Liver (tissue), 9 donors: ENCODE results near the gene NOP16. TPM values are rescaled to one million over a fixed set of nuclear protein-coding genes. Genes with fewer than 3 reads are reported as not detected.

Source experiments
- DNase-seq: peaks from one replicate; pipeline ENCODE4 v3.0.0-alpha.2; 2017; ENCODE audit warnings: low spot score
- H3K27ac ChIP-seq, 2 donors: one replicate each; pipeline ENCODE4 v1.7.0; 2013; ENCODE audit warnings: inconsistent platforms in 2 of 2, low read length in 2 of 2, control low read depth in 1 of 2, low read depth in 1 of 2, mild to moderate bottlenecking in 1 of 2
- H3K27me3 ChIP-seq, 4 donors: one replicate each; pipeline versions ENCODE4 v1.6.1 to v1.7.0; 2013; ENCODE audit warnings: low read length in 3 of 4, inconsistent platforms in 1 of 4, mild to moderate bottlenecking in 1 of 4, moderate library complexity in 1 of 4; ENCODE audit not compliant: control insufficient read depth in 4 of 4, insufficient read depth in 4 of 4
- H3K36me3 ChIP-seq, 4 donors: one replicate each; pipeline versions ENCODE4 v1.6.1 to v1.7.0; 2013; ENCODE audit warnings: low read length in 3 of 4, mild to moderate bottlenecking in 3 of 4, low read depth in 1 of 4, moderate library complexity in 1 of 4; ENCODE audit not compliant: control insufficient read depth in 4 of 4, insufficient read depth in 3 of 4
- H3K4me1 ChIP-seq, 4 donors: one replicate each; pipeline versions ENCODE4 v1.6.1 to v1.7.0; 2013; ENCODE audit warnings: low read length in 3 of 4, mild to moderate bottlenecking in 3 of 4, moderate library complexity in 1 of 4; ENCODE audit not compliant: control insufficient read depth in 4 of 4, insufficient read depth in 4 of 4
- H3K4me3 ChIP-seq, 3 donors: one replicate each; pipeline versions ENCODE4 v1.6.1 to v1.7.0; 2013; ENCODE audit warnings: low read length in 3 of 3, control low read depth in 1 of 3, low read depth in 1 of 3, mild to moderate bottlenecking in 1 of 3
- H3K9ac ChIP-seq, 2 donors: one replicate each; pipeline ENCODE4 v1.7.0; 2013; ENCODE audit warnings: low read length in 2 of 2, mild to moderate bottlenecking in 2 of 2, moderate library complexity in 2 of 2, control low read depth in 1 of 2, low read depth in 1 of 2
- H3K9me3 ChIP-seq, 4 donors: one replicate each; pipeline versions ENCODE4 v1.6.1 to v1.7.0; 2013; ENCODE audit warnings: low read length in 3 of 4; ENCODE audit not compliant: control insufficient read depth in 4 of 4
- EGR1 ChIP-seq, 2 donors: IDR thresholded peaks; 2 replicates each; pipeline ENCODE4 v1.6.1; 2016 to 2018; ENCODE audit warnings: antibody characterized with exemption in 2 of 2, low read depth in 2 of 2
- FOXA1 ChIP-seq: IDR thresholded peaks from 2 replicates; pipeline ENCODE4 v1.6.1; 2016; ENCODE audit warnings: antibody characterized with exemption
- FOXA2 ChIP-seq: IDR thresholded peaks from 2 replicates; pipeline ENCODE4 v1.6.1; 2016; ENCODE audit warnings: antibody characterized with exemption
- GABPA ChIP-seq, 2 donors: IDR thresholded peaks in 1 of 2; conservative IDR thresholded peaks in 1 of 2; 2 replicates each; pipeline ENCODE4 v1.6.1; 2016; ENCODE audit warnings: antibody characterized with exemption in 2 of 2, mild to moderate bottlenecking in 1 of 2, moderate library complexity in 1 of 2
- HNF4G ChIP-seq: IDR thresholded peaks from 2 replicates; pipeline ENCODE4 v1.6.1; 2016; ENCODE audit warnings: antibody characterized with exemption
- JUND ChIP-seq, 2 donors: IDR thresholded peaks; 2 replicates each; pipeline ENCODE4 v1.6.1; 2016; ENCODE audit warnings: antibody characterized with exemption in 2 of 2
- MAX ChIP-seq: IDR thresholded peaks from 2 replicates; pipeline ENCODE4 v1.6.1; 2016; ENCODE audit warnings: antibody characterized with exemption
- NR2F2 ChIP-seq: IDR thresholded peaks from 2 replicates; pipeline ENCODE4 v1.6.1; 2016; ENCODE audit warnings: antibody characterized with exemption
- RAD21 ChIP-seq, 2 donors: IDR thresholded peaks; 2 replicates each; pipeline ENCODE4 v1.6.1; 2016; ENCODE audit warnings: antibody characterized with exemption in 2 of 2, mild to moderate bottlenecking in 2 of 2
- RXRA ChIP-seq, 2 donors: IDR thresholded peaks; 2 replicates each; pipeline ENCODE4 v1.6.1; 2017 to 2018; ENCODE audit warnings: antibody characterized with exemption in 2 of 2, mild to moderate bottlenecking in 1 of 2
- TAF1 ChIP-seq: conservative IDR thresholded peaks from 2 replicates; pipeline ENCODE4 v1.6.1; 2016; ENCODE audit warnings: antibody characterized with exemption, mild to moderate bottlenecking
- WGBS: extraction: QIAGEN DNeasy Blood & Tissue Kit; methylation state at CpG from one replicate; pipeline ENCODE4 v1.1.7; 2013; 5-methylcytosine and 5-hydroxymethylcytosine counted together
- polyA plus RNA-seq, 2 donors: library from polyadenylated mRNA; stranded (reverse) in 1 of 2; unstranded in 1 of 2; fragments of 200-250 nt in 1 of 2; fragments of >200 nt in 1 of 2; fragmentation: Nextera tagmentation in 1 of 2; extraction: Ambion mirVana in 1 of 2; gene quantifications; one replicate each; pipeline versions ENCODE4 v1.2.1 to v1.2.3, GENCODE V29; 2013 to 2015
- total RNA-seq, 2 donors: library from RNA; depleted of rRNA; stranded (reverse); fragments of >200 nt; gene quantifications; one replicate each; pipeline ENCODE4 v1.2.3, GENCODE V29; 2014
- TF ChIP-seq, protein P1 (sequence below): IDR thresholded peaks from 2 replicates; pipeline ENCODE4 v1.6.1; 2016; ENCODE audit warnings: antibody characterized with exemption
- TF ChIP-seq, protein P2 (sequence below): IDR thresholded peaks from 2 replicates; pipeline ENCODE4 v1.6.1; 2016; ENCODE audit warnings: antibody characterized with exemption
- TF ChIP-seq, protein P3 (sequence below): fragments of 150-350 bp; IDR thresholded peaks from 2 replicates; pipeline ENCODE4 v1.5.1; 2017; ENCODE audit warnings: improper control_type of control experiment, low read depth, low read length; ENCODE audit not compliant: missing input control
- TF ChIP-seq, protein P4 (sequence below): IDR thresholded peaks from 2 replicates; pipeline ENCODE4 v1.6.1; 2016; ENCODE audit warnings: antibody characterized with exemption, mild to moderate bottlenecking
- donor health status: healthy.
- donor health status: healthy.
- donor health status: healthy.
- donor health status: healthy.
- donor health status: healthy.

The NOP16 gene
- total and polyA plus RNA-seq, 4 donors: 6.1 to 41.2 (median 17.2) TPM

DNA sequence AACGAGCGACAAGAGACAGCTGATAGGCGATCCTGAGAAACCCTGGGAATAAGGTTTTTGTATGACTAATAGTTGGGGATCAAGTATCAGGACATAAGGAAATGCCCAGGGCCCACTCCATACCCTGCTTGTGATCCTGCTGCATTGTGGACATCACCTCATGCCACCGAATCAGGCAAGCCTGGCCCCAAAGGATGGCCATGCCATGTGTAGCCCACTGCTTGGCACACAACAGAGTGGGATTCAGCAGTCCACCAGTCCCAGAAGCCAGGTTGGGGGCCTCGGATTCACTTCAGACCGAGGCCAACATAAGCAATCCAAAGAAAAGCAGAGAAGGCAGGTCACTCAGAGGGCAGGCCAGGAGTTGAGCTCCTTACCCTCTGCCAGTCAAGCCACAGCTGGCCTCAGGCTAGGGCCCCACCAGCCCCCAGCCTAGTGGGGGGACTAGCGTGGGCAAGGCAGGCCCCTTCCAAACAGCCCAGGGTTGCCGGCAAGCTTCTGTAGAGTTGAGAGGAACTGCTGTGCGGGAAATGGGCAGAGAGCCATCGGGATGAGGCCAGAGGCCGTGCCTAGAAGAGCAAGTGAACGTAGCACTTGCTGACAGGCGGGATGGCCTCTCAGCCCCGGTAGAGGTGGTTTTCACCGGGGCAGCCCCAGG is 5.0 kb downstream of the NOP16 start:
- no peaks in the 10 kb centered on the region for H3K9me3 ChIP-seq
- no peak for TF ChIP-seq FOXA1
- no peak for TF ChIP-seq HNF4G
- TF ChIP-seq, protein P1, sequence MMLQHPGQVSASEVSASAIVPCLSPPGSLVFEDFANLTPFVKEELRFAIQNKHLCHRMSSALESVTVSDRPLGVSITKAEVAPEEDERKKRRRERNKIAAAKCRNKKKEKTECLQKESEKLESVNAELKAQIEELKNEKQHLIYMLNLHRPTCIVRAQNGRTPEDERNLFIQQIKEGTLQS: no peak
- no peak for TF ChIP-seq GABPA (IDR thresholded peaks at IDR 0.05 in 1 of 2, conservative IDR thresholded peaks at IDR 0.05 in 1 of 2)
- TF ChIP-seq, protein P2, sequence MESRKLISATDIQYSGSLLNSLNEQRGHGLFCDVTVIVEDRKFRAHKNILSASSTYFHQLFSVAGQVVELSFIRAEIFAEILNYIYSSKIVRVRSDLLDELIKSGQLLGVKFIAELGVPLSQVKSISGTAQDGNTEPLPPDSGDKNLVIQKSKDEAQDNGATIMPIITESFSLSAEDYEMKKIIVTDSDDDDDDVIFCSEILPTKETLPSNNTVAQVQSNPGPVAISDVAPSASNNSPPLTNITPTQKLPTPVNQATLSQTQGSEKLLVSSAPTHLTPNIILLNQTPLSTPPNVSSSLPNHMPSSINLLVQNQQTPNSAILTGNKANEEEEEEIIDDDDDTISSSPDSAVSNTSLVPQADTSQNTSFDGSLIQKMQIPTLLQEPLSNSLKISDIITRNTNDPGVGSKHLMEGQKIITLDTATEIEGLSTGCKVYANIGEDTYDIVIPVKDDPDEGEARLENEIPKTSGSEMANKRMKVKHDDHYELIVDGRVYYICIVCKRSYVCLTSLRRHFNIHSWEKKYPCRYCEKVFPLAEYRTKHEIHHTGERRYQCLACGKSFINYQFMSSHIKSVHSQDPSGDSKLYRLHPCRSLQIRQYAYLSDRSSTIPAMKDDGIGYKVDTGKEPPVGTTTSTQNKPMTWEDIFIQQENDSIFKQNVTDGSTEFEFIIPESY: no peak
- TF ChIP-seq TAF1: no peak
- TF ChIP-seq RXRA (IDR thresholded peaks at IDR 0.05): no peak
- H3K27me3 ChIP-seq: no peaks in the 10 kb centered on the region
- no peak overlapping the region for H3K9ac ChIP-seq
- H3K27ac ChIP-seq: no peak overlapping the region
- H3K4me1 ChIP-seq: peaks cover 5 to 20% (median 14%) of the 10 kb centered on the region in 4 donors
- 93% methylated on average over 15 of the region's 15 CpGs for WGBS
- DNase-seq: no peak
- no peak overlapping the region for H3K4me3 ChIP-seq
- H3K36me3 ChIP-seq: peaks cover 10 to 53% (median 23%) of the 10 kb centered on the region in 4 donors

GRCh38 chr5:176382721-176383120 is 5.7 kb downstream of the NOP16 start:
- Histone ChIP-seq H3K27me3 (no peaks in the 10 kb centered on the region), H3K9ac (no peak overlapping the region), H3K4me1 (peaks cover 5 to 14% (median 13%) of the 10 kb centered on the region in 4 donors), H3K27ac (no peak overlapping the region), H3K4me3 (no peak overlapping the region), H3K36me3 (peaks cover 10 to 53% (median 23%) of the 10 kb centered on the region in 4 donors), H3K9me3 (no peaks in the 10 kb centered on the region)
- WGBS: 93% methylated on average over 3 of the region's 3 CpGs
- no peak for DNase-seq
- TF ChIP-seq JUND (IDR thresholded peaks at IDR 0.05) (no peak), RAD21 (IDR thresholded peaks at IDR 0.05) (no peak), TAF1 (no peak), HNF4G (no peak), GABPA (IDR thresholded peaks at IDR 0.05 in 1 of 2, conservative IDR thresholded peaks at IDR 0.05 in 1 of 2) (no peak), NR2F2 (no peak), EGR1 (IDR thresholded peaks at IDR 0.05; ENCODE audit: low read depth in 2 of 2) (no peak)
- TF ChIP-seq, protein P1: no peak

GRCh38 chr5:176381979-176382378 is 6.4 kb downstream of the NOP16 start:
- peaks cover 10 to 53% (median 23%) of the 10 kb centered on the region in 4 donors for H3K36me3 ChIP-seq
- 97% methylated on average over 3 of the region's 3 CpGs for WGBS
- DNase-seq: no peak
- TF ChIP-seq, protein P3, sequence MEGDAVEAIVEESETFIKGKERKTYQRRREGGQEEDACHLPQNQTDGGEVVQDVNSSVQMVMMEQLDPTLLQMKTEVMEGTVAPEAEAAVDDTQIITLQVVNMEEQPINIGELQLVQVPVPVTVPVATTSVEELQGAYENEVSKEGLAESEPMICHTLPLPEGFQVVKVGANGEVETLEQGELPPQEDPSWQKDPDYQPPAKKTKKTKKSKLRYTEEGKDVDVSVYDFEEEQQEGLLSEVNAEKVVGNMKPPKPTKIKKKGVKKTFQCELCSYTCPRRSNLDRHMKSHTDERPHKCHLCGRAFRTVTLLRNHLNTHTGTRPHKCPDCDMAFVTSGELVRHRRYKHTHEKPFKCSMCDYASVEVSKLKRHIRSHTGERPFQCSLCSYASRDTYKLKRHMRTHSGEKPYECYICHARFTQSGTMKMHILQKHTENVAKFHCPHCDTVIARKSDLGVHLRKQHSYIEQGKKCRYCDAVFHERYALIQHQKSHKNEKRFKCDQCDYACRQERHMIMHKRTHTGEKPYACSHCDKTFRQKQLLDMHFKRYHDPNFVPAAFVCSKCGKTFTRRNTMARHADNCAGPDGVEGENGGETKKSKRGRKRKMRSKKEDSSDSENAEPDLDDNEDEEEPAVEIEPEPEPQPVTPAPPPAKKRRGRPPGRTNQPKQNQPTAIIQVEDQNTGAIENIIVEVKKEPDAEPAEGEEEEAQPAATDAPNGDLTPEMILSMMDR: no peak
- TF ChIP-seq FOXA2 (no peak), EGR1 (IDR thresholded peaks at IDR 0.05; ENCODE audit: low read depth in 2 of 2) (no peak), NR2F2 (no peak), MAX (no peak), RAD21 (IDR thresholded peaks at IDR 0.05) (no peak), GABPA (IDR thresholded peaks at IDR 0.05 in 1 of 2, conservative IDR thresholded peaks at IDR 0.05 in 1 of 2) (no peak), RXRA (IDR thresholded peaks at IDR 0.05) (no peak), FOXA1 (no peak)
- TF ChIP-seq, protein P2: no peak
- TF ChIP-seq, protein P4, sequence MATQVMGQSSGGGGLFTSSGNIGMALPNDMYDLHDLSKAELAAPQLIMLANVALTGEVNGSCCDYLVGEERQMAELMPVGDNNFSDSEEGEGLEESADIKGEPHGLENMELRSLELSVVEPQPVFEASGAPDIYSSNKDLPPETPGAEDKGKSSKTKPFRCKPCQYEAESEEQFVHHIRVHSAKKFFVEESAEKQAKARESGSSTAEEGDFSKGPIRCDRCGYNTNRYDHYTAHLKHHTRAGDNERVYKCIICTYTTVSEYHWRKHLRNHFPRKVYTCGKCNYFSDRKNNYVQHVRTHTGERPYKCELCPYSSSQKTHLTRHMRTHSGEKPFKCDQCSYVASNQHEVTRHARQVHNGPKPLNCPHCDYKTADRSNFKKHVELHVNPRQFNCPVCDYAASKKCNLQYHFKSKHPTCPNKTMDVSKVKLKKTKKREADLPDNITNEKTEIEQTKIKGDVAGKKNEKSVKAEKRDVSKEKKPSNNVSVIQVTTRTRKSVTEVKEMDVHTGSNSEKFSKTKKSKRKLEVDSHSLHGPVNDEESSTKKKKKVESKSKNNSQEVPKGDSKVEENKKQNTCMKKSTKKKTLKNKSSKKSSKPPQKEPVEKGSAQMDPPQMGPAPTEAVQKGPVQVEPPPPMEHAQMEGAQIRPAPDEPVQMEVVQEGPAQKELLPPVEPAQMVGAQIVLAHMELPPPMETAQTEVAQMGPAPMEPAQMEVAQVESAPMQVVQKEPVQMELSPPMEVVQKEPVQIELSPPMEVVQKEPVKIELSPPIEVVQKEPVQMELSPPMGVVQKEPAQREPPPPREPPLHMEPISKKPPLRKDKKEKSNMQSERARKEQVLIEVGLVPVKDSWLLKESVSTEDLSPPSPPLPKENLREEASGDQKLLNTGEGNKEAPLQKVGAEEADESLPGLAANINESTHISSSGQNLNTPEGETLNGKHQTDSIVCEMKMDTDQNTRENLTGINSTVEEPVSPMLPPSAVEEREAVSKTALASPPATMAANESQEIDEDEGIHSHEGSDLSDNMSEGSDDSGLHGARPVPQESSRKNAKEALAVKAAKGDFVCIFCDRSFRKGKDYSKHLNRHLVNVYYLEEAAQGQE: no peak

More at GRCh38 chr5:176381979-176382378, 6.4 kb downstream of the NOP16 start:
- Histone ChIP-seq H3K4me3 (no peak overlapping the region), H3K27ac (no peak overlapping the region), H3K4me1 (peaks cover 2 to 7% (median 6%) of the 10 kb centered on the region in 4 donors), H3K27me3 (no peaks in the 10 kb centered on the region), H3K9me3 (no peaks in the 10 kb centered on the region), H3K9ac (no peak overlapping the region)
